Measurements from ENCODE around the gene DHX8.
"Not testable (repeated sequence)": the region's sequence is repeated elsewhere in the genome, so short reads cannot be mapped to it uniquely, and the experiment has no call there.

The DHX8 gene

DNA sequence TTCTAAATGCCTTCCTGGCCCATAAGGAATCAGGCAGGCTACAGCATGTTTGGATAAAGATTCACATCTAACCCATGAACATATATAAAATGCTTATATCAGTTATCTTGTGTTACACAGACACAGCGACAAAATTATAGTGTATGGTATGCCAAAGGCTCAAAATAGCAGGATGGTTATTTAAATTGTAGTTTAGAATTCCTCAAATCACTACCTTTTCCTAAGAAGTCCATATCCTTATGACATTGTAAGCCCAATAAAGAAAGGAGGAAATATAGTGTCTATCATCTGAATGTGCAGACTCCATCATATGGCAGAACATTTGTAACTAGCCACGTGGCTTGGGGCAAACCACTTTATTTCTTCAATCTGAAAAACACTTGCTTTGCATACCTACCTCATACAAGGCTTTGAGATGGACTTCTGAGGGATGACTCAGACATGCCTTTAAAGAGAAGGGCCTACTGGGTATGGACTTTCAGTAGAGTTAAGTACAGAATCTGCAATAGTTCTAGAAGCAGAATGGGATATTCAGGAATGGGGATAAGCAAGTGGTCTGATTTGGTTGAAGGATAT, 12.1 kb upstream of the DHX8 start:
- no peak overlapping the region for H3K4me3 ChIP-seq (ENCODE audit: control insufficient read depth, low read depth, low read length)
- DNase-seq (ENCODE audit: low read depth), result no peak
- TF ChIP-seq CTCF (IDR thresholded peaks at IDR 0.05; ENCODE audit: control insufficient read depth, insufficient read depth, low read depth, low read length, missing control alignments), result no peak

DNA sequence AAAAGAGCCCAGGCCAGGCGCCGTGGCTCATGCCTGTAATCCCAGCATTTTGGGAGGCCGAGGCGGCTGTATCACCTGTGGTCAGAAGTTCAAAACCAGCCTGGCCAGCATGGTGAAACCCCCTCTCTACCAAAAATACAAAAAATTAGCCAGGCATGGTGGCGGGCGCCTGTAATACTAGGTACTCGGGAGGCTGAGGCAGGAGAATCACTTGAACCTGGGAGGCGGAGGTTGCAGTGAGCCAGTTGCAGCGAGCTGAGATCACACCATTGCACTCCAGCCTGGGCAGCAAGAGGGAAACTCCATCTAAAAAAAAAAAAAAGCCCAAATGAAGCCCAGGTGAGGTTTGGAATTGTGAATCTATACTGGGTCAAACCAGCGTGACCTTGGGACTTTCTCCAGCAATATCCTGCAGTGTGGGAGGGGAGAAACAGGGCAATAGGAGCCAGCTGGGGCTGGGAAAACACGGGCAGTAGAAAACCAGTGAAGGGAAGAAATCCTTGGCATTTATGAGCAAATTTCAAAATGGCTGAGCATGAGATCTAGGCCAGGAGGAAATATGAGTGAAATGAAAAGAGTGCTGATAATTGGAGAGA, 8.2 kb upstream of the DHX8 start:
- no peak overlapping the region for H3K4me3 ChIP-seq (ENCODE audit: control insufficient read depth, low read depth, low read length)
- DNase-seq (ENCODE audit: low read depth), result no peak
- TF ChIP-seq CTCF (IDR thresholded peaks at IDR 0.05; ENCODE audit: control insufficient read depth, insufficient read depth, low read depth, low read length, missing control alignments), result no peak

DNA sequence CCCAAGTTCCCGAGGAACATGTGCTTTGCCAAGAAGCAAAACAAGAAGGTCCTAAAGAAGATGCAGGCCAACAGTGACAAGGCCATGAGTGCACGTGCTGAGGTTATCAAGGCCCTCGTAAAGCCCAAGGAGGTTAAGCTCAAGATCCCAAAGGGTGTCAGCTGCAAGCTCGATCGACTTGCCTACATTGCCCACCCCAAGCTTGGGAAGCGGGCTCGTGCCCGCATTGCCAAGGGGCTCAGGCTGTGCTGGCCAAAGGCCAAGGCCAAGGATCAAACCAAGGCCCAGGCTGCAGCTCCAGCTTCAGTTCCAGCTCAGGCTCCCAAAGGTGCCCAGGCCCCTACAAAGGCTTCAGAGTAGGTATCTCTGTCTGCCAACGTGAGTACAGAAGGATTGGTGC, 7.5 kb upstream of the DHX8 start:
- not testable (repeated sequence) for DNase-seq (ENCODE audit: low read depth); H3K4me3 ChIP-seq (ENCODE audit: control insufficient read depth, low read depth, low read length)

DNA sequence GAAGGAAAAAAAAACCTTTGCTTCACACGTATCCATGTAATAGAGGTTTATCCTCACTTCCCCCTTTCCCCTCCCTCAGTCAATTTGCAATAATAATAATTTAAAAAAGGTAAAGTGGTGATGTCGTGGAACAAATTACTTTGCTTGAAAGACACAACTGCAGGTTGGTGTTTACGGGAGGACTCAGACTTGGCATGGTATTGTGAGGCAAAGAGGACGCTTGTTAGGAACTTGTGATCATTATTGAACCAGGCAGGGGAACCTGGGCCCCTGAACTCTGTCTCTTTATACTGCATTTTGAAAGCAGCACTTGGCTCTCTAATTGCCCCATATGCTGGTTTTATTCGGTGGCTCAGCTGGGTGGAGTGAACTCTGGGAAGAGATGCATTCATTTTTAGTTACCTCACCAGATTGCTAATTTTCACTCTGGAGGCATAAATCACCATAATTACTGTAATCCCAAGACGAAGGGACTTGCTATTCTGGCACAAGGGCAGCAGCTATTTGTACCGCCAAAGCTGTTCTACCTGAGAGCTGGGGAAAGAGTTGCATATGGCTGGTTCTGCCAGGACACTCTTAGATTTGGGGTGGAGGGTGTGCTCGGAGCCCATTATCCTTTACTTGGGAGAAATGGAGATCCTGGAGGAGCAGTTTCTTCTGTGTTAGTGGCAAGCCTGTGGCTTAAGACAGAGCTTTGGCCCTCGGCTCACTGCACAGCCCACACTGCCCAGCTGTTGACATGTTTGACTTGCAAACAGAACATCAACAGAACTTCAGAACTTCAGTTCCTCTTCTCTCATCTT, 5.7 kb upstream of the DHX8 start:
- no peak for DNase-seq (ENCODE audit: low read depth)
- TF ChIP-seq CTCF (IDR thresholded peaks at IDR 0.05; ENCODE audit: control insufficient read depth, insufficient read depth, low read depth, low read length, missing control alignments), result no peak
- H3K4me3 ChIP-seq (ENCODE audit: control insufficient read depth, low read depth, low read length), result no peak overlapping the region

- DNase-seq (ENCODE audit: low read depth), result no peak
- no peak for TF ChIP-seq CTCF (IDR thresholded peaks at IDR 0.05; ENCODE audit: control insufficient read depth, insufficient read depth, low read depth, low read length, missing control alignments)
Measured at GRCh38 chr17:43479948-43480347, 3.8 kb upstream of the DHX8 start.

GRCh38 chr17:43482103-43483012, 1.4 kb upstream of the DHX8 start:
- TF ChIP-seq CTCF (IDR thresholded peaks at IDR 0.05; ENCODE audit: control insufficient read depth, insufficient read depth, low read depth, low read length, missing control alignments), result no peak
- DNase-seq (ENCODE audit: low read depth), result no peak
- no peak overlapping the region for H3K4me3 ChIP-seq (ENCODE audit: control insufficient read depth, low read depth, low read length)

More at GRCh38 chr17:43479948-43480347, 3.8 kb upstream of the DHX8 start:
- H3K4me3 ChIP-seq (ENCODE audit: control insufficient read depth, low read depth, low read length), result no peak overlapping the region

Measured in AG09309 (cell line).